ENCODE results near the gene DDX24.

Gene DDX24

DNA sequence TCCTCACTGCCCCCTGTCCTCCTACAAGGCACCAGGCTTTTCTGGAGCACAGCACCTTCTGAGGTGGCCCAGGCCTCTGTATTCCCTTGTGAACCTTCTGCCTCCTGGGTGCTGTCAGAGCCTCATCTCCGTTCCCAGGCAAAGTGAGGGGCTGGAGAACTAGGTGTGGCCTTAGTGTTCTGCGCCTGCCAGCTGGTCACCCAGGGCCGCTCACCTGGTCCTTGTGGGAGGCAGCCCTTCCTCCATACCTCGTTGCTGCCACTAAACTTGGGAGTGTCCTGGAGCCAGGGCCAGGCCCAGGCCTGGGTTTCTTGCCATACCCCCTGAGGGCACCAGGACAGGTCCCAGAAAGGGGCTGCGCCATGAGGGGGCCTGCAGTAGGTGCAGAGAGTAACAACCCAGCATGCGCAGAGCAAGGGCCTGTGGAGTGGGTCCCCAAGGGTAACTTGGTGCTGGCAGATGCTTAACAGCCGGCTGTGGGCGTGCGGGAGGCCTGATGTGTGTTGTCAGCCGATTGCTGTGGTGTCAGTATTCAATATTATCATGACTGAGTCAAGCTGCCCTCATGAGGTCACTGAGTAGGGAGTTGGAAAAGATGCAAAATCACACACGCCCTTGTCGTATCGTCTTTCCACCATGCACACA, 37.8 kb downstream of the DDX24 start:
- no peak overlapping the region for H2BK120ac ChIP-seq (ENCODE audit: insufficient read depth, low read length, poor library complexity)
- no CpG with 5 or more reads among the region's 13 CpGs for WGBS (ENCODE audit: extremely low coverage, insufficient coverage, insufficient read length)
- peaks cover 42 to 43% of the 10 kb centered on the region in 2 experiments for H3K36me3 ChIP-seq (ENCODE audit: control insufficient read depth in 1 of 2, insufficient read depth in 2 of 2, low read length in 2 of 2)
- H3K18ac ChIP-seq (ENCODE audit: low read length) = no peak overlapping the region
- H2AFZ ChIP-seq (ENCODE audit: insufficient read depth, low read length, poor library complexity) = no peak overlapping the region
- H2BK12ac ChIP-seq (ENCODE audit: low read length) = no peak overlapping the region
- no peak overlapping the region for H4K12ac ChIP-seq (ENCODE audit: low read depth, low read length)
- H3K79me1 ChIP-seq (ENCODE audit: low read length) = no peaks in the 10 kb centered on the region
- H3K9ac ChIP-seq (ENCODE audit: low read length) = no peak overlapping the region
- no peaks in the 10 kb centered on the region for H3K79me2 ChIP-seq (ENCODE audit: control insufficient read depth, insufficient read depth, low read length, poor library complexity)
- H3K14ac ChIP-seq (ENCODE audit: low read length) = no peak overlapping the region
- H3K27me3 ChIP-seq (ENCODE audit: insufficient read depth, low read length) = no peaks in the 10 kb centered on the region
- H3K9me3 ChIP-seq (ENCODE audit: insufficient read depth, low read depth, low read length) = peaks cover 1% of the 10 kb centered on the region
- H3K27ac ChIP-seq (ENCODE audit: low read depth, low read length) = no peak overlapping the region
- no peak overlapping the region for H3K23ac ChIP-seq (ENCODE audit: low read length)
- H3K4ac ChIP-seq (ENCODE audit: low read depth, low read length) = no peak overlapping the region
- no peak for DNase-seq
- no peaks in the 10 kb centered on the region for H3K4me1 ChIP-seq (ENCODE audit: control insufficient read depth in 1 of 2, insufficient read depth in 2 of 2, low read length in 2 of 2)
- no peak overlapping the region for H3K4me3 ChIP-seq (ENCODE audit: low read depth, low read length)
- H4K91ac ChIP-seq (ENCODE audit: low read depth, low read length) = no peak overlapping the region
- H2BK5ac ChIP-seq (ENCODE audit: low read depth, low read length, poor library complexity) = no peak overlapping the region
- H3K4me2 ChIP-seq (ENCODE audit: low read length) = no peak overlapping the region
- no peak overlapping the region for H4K8ac ChIP-seq (ENCODE audit: low read depth, low read length)
- no peak overlapping the region for H2AK5ac ChIP-seq (ENCODE audit: low read length)

DNA sequence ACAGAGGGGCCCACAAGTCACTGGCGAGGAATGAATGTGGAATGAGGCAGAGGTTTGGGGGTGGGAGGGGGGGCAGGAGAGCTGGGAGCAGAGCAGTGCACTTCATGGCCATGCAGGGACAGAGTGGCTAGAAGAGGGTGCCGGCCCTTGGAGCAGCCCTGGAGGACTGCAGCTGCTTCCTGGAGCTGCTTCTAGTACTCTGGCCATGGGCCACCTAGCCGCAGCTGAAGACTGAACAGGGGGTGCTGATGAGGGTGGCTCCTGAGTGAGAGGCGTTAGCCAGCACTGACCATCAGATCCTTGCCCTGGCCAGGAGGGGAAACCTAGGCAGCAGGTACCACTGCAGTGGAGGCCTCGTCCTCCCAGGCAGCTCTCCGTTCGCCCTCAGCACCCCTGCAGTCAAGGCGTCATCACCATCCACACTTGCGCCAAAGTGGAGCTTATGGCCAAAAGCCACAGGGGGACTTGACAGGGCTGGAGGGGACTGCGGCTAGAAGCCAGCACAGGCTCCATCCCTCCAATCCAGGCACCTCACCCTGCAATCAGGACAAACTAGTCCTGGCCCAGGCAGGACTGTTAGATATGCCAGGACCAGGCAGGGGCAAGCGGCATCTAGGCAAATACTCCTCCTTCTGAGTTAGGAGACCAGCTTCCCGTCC, 38.4 kb downstream of the DDX24 start:
- Histone ChIP-seq H3K79me2 (ENCODE audit: control insufficient read depth, insufficient read depth, low read length, poor library complexity) (no peaks in the 10 kb centered on the region), H3K23ac (ENCODE audit: low read length) (no peak overlapping the region), H3K9me3 (ENCODE audit: insufficient read depth, low read depth, low read length) (peaks cover 1% of the 10 kb centered on the region), H2AK5ac (ENCODE audit: low read length) (no peak overlapping the region), H3K27me3 (ENCODE audit: insufficient read depth, low read length) (no peaks in the 10 kb centered on the region), H2BK5ac (ENCODE audit: low read depth, low read length, poor library complexity) (no peak overlapping the region), H4K8ac (ENCODE audit: low read depth, low read length) (no peak overlapping the region), H3K79me1 (ENCODE audit: low read length) (no peaks in the 10 kb centered on the region), H3K18ac (ENCODE audit: low read length) (no peak overlapping the region), H2BK12ac (ENCODE audit: low read length) (no peak overlapping the region), H3K4me2 (ENCODE audit: low read length) (no peak overlapping the region), H3K27ac (ENCODE audit: low read depth, low read length) (no peak overlapping the region), H2AFZ (ENCODE audit: insufficient read depth, low read length, poor library complexity) (no peak overlapping the region), H3K4ac (ENCODE audit: low read depth, low read length) (no peak overlapping the region), H3K9ac (ENCODE audit: low read length) (no peak overlapping the region), H4K12ac (ENCODE audit: low read depth, low read length) (no peak overlapping the region), H3K4me1 (ENCODE audit: control insufficient read depth in 1 of 2, insufficient read depth in 2 of 2, low read length in 2 of 2) (no peaks in the 10 kb centered on the region), H4K91ac (ENCODE audit: low read depth, low read length) (no peak overlapping the region), H2BK120ac (ENCODE audit: insufficient read depth, low read length, poor library complexity) (no peak overlapping the region), H3K14ac (ENCODE audit: low read length) (no peak overlapping the region), H3K4me3 (ENCODE audit: low read depth, low read length) (peak overlapping the region; percentile 24), H3K36me3 (ENCODE audit: control insufficient read depth in 1 of 2, insufficient read depth in 2 of 2, low read length in 2 of 2) (peaks cover 37 to 41% of the 10 kb centered on the region in 2 experiments)
- no peak for DNase-seq
- no CpG with 5 or more reads among the region's 12 CpGs for WGBS (ENCODE audit: extremely low coverage, insufficient coverage, insufficient read length)

DNA sequence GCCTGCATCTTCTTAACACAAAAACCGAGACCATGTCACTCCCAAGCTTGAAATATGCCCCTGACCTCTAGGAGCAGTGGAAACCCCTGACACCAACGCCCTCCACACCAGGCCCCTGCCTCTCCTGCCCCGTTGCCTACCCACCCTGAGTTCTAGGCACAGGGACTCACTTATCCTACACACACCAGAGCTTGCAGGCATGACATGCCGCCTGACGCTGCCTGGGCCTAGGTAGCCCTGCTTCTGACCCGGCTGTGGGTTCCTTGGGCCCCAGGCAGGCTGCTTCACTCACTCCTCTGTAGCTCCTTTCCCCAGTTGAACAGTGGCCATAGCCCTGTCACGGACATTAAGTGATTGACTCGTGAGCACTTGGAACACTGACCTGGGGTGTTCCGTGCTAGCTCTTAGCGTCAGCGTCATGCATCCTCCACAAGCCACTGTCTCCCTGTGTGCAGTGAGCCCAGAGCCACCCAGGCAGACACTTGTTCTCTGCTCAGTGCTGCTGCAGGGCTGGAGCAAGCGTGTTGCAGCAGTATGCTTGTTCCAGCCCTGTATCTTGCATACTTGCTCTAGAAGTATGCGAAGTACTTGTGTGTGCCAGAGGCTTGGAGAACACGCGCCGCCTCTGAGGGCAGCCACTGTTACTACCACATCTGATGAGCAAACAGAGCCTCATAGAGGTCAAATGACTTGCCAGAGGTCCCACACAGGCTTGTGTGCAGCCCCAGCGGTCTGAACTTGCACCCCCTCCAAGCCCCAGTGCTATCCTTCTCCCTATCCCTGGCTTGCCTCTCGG, 39.3 kb downstream of the DDX24 start:
- H4K12ac ChIP-seq (ENCODE audit: low read depth, low read length) = no peak overlapping the region
- no peak overlapping the region for H2AK5ac ChIP-seq (ENCODE audit: low read length)
- no peak overlapping the region for H2BK120ac ChIP-seq (ENCODE audit: insufficient read depth, low read length, poor library complexity)
- no peak overlapping the region for H2AFZ ChIP-seq (ENCODE audit: insufficient read depth, low read length, poor library complexity)
- H4K8ac ChIP-seq (ENCODE audit: low read depth, low read length) = no peak overlapping the region
- H3K9ac ChIP-seq (ENCODE audit: low read length) = no peak overlapping the region
- no peak overlapping the region for H2BK5ac ChIP-seq (ENCODE audit: low read depth, low read length, poor library complexity)
- no peak overlapping the region for H3K18ac ChIP-seq (ENCODE audit: low read length)
- DNase-seq = peak in 1 of 2 donors; percentile 65
- H3K4me3 ChIP-seq (ENCODE audit: low read depth, low read length) = no peak overlapping the region
- no CpG with 5 or more reads among the region's 18 CpGs for WGBS (ENCODE audit: extremely low coverage, insufficient coverage, insufficient read length)
- H3K27ac ChIP-seq (ENCODE audit: low read depth, low read length) = no peak overlapping the region
- H3K4ac ChIP-seq (ENCODE audit: low read depth, low read length) = no peak overlapping the region
- H3K9me3 ChIP-seq (ENCODE audit: insufficient read depth, low read depth, low read length) = peaks cover 1% of the 10 kb centered on the region
- H4K91ac ChIP-seq (ENCODE audit: low read depth, low read length) = no peak overlapping the region
- no peak overlapping the region for H3K4me2 ChIP-seq (ENCODE audit: low read length)
- no peak overlapping the region for H2BK12ac ChIP-seq (ENCODE audit: low read length)
- no peak overlapping the region for H3K23ac ChIP-seq (ENCODE audit: low read length)
- no peaks in the 10 kb centered on the region for H3K79me1 ChIP-seq (ENCODE audit: low read length)
- H3K79me2 ChIP-seq (ENCODE audit: control insufficient read depth, insufficient read depth, low read length, poor library complexity) = no peaks in the 10 kb centered on the region
- no peak overlapping the region for H3K14ac ChIP-seq (ENCODE audit: low read length)
- peaks cover 29 to 35% of the 10 kb centered on the region in 2 experiments for H3K36me3 ChIP-seq (ENCODE audit: control insufficient read depth in 1 of 2, insufficient read depth in 2 of 2, low read length in 2 of 2)
- H3K27me3 ChIP-seq (ENCODE audit: insufficient read depth, low read length) = no peaks in the 10 kb centered on the region
- H3K4me1 ChIP-seq (ENCODE audit: control insufficient read depth in 1 of 2, insufficient read depth in 2 of 2, low read length in 2 of 2) = no peaks in the 10 kb centered on the region

DNA sequence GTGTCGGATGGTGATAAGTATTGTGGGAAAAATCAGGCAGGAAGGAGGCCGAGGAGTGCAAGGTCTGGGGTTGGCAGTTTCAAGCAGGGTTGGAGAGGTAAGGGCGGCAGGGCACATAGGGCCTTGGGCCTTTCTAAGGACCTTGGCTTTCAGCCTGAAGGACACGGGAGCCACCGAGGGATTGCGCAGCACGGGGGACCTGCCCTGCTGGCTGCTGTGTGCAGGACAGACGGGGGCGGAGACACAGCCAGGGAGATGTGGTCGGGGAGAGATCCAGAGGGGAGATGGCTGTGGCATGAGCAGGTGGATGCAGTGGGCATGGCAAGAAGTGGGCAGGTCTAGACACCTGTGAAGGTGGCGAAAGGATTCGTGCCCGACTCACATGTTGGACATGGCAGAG, 40.2 kb downstream of the DDX24 start:
- WGBS (ENCODE audit: extremely low coverage, insufficient coverage, insufficient read length) = no CpG with 5 or more reads among the region's 13 CpGs
- no peak overlapping the region for H4K8ac ChIP-seq (ENCODE audit: low read depth, low read length)
- no peak overlapping the region for H2BK5ac ChIP-seq (ENCODE audit: low read depth, low read length, poor library complexity)
- no peaks in the 10 kb centered on the region for H3K79me1 ChIP-seq (ENCODE audit: low read length)
- H3K9ac ChIP-seq (ENCODE audit: low read length) = no peak overlapping the region
- H3K9me3 ChIP-seq (ENCODE audit: insufficient read depth, low read depth, low read length) = peaks cover 1% of the 10 kb centered on the region
- H3K14ac ChIP-seq (ENCODE audit: low read length) = no peak overlapping the region
- H3K36me3 ChIP-seq (ENCODE audit: control insufficient read depth in 1 of 2, insufficient read depth in 2 of 2, low read length in 2 of 2) = peaks cover 26 to 31% of the 10 kb centered on the region in 2 experiments
- H4K91ac ChIP-seq (ENCODE audit: low read depth, low read length) = no peak overlapping the region
- H2BK120ac ChIP-seq (ENCODE audit: insufficient read depth, low read length, poor library complexity) = no peak overlapping the region
- no peak overlapping the region for H2BK12ac ChIP-seq (ENCODE audit: low read length)
- no peak overlapping the region for H3K23ac ChIP-seq (ENCODE audit: low read length)
- no peak overlapping the region for H2AFZ ChIP-seq (ENCODE audit: insufficient read depth, low read length, poor library complexity)
- no peaks in the 10 kb centered on the region for H3K79me2 ChIP-seq (ENCODE audit: control insufficient read depth, insufficient read depth, low read length, poor library complexity)
- no peak overlapping the region for H3K27ac ChIP-seq (ENCODE audit: low read depth, low read length)
- no peak overlapping the region for H3K4me2 ChIP-seq (ENCODE audit: low read length)
- no peak overlapping the region for H4K12ac ChIP-seq (ENCODE audit: low read depth, low read length)
- H3K18ac ChIP-seq (ENCODE audit: low read length) = no peak overlapping the region
- no peaks in the 10 kb centered on the region for H3K27me3 ChIP-seq (ENCODE audit: insufficient read depth, low read length)
- DNase-seq = no peak
- no peaks in the 10 kb centered on the region for H3K4me1 ChIP-seq (ENCODE audit: control insufficient read depth in 1 of 2, insufficient read depth in 2 of 2, low read length in 2 of 2)
- no peak overlapping the region for H2AK5ac ChIP-seq (ENCODE audit: low read length)
- H3K4me3 ChIP-seq (ENCODE audit: low read depth, low read length) = no peak overlapping the region
- no peak overlapping the region for H3K4ac ChIP-seq (ENCODE audit: low read depth, low read length)
